Putamen (tissue), 1 donor: ENCODE data around the gene GTPBP3.

Experiments
- DNase-seq: peaks from one replicate; pipeline ENCODE4 v3.0.0-alpha.2; 2016; ENCODE audit warnings: low spot score

GTPBP3 gene

GRCh38 chr19:17389288-17389687 lies 51.9 kb downstream of the GTPBP3 start:
- DNase-seq: no peak

DNA sequence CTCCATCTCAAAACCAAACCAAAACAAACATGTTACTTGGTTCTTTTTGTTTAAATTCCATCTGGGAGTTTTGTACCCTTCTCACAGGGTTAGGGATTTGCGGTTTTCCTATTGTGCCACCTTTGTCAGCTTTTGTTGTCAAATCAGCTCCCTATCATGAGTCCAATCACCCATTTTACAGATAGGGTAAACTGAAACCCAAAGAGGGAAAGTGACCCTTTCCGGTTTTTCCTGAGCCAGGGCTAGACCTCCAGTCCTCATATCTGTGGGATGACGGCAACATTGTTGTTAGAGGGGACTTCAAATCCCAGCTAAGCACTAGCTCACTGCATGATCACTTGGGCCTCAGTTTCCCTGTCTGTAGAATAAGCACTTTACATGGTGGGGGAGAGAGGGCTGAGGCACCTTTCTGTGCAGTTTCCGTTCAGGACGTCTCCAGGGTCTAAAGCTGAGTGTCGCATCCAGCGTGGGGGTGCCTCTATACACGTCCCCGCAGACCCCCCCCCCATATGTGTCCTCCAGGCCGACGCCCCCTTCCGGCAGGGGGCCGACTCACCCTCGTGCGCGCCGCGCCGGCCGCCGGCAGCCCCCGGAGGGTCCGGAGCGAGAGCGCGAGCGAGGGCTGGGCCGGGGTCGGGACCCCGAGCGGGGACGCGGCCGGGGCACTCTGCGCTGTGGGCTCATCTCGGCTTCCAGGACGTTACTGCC lies 52.8 kb downstream of the GTPBP3 start:
- no peak for DNase-seq

GRCh38 chr19:17390665-17391370 lies 53.5 kb downstream of the GTPBP3 start:
- DNase-seq: peak; percentile 83

DNA sequence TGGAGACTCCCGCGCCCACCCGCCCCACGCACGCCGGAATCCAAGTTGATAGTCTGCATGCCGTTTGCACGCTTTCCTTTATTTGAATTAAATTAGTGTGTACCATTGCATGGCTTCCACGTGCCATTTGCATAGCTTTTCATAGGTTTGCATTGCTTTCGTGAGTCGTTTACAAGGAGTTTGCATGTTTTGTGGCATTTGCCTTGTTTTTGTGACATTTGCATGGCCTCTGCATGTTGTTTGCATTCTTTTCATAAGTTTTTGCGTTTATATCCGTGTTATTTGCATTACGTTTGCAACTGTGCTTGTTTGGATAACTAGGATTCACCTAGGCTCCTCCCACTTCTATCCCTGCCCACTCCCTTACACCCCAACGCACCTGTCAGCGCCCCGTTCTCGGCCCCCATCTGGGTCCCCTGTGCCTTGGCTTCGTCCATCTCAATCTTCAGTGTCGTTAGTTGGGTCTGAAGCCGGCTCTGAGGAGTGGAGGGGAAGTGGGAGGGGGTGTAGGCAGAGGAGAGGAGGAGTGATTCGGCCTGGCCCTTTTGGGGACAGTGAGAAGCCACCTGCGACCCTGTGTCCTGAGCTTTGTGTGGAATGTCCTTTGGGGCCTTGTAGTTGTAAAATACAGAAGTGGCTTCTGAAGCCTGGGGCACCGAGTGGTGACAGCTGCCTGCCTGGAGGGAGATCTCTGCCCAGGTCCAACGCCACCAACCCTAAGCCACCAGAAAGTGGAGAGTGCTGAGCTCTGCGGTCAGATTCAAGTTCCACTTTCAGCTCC lies 54.2 kb downstream of the GTPBP3 start:
- no peak for DNase-seq
